ENCODE measurements around the gene BZW2. TPM values are rescaled to one million over a fixed set of nuclear protein-coding genes. Genes with fewer than 3 reads are reported as not detected.

Gene BZW2
- 100 to 1,000 TPM in 1 of 5 donors, 10 to 100 TPM in 4; 25.5 to 110 (median 84.2) TPM for total RNA-seq
- polyA plus RNA-seq, result 10 to 100 TPM; 53.0 to 76.7 (median 57.8) TPM
- long read RNA-seq, donor 1, transcript BZW2-201 (12 exons, 1,860 nt), result major isoform, 9 of 9 reads
- long read RNA-seq, donor 1, partial matches to known transcripts, result 0 of 9 reads
- long read RNA-seq, donor 1, other reads (novel, unspliced or antisense), result 0 of 9 reads
- long read RNA-seq, donor 2, transcript BZW2-201 (12 exons, 1,860 nt), result major isoform, 8 of 12 reads
- long read RNA-seq, donor 2, partial matches to known transcripts, result 0 of 12 reads
- long read RNA-seq, donor 2, other reads (novel, unspliced or antisense), result 0 of 12 reads
- long read RNA-seq, donor 3, transcript BZW2-201 (12 exons, 1,860 nt), result major isoform, 14 of 20 reads
- long read RNA-seq, donor 3, partial matches to known transcripts, result 5 of 20 reads
- long read RNA-seq, donor 3, other reads (novel, unspliced or antisense), result 0 of 20 reads
- long read RNA-seq, donor 4, partial matches to known transcripts, result 0 of 3 reads
- long read RNA-seq, donor 4, other reads (novel, unspliced or antisense), result 0 of 3 reads
- long read RNA-seq, donor 5, transcript BZW2-207 (12 exons, 1,862 nt), result minor isoform, 7 of 26 reads
- long read RNA-seq, donor 5, transcript BZW2-201 (12 exons, 1,860 nt), result major isoform, 19 of 26 reads
- long read RNA-seq, donor 5, partial matches to known transcripts, result 0 of 26 reads
- long read RNA-seq, donor 5, other reads (novel, unspliced or antisense), result 0 of 26 reads
- long read RNA-seq, donor 6, transcript BZW2-207 (12 exons, 1,862 nt), result minor isoform, 8 of 35 reads
- long read RNA-seq, donor 6, transcript BZW2-201 (12 exons, 1,860 nt), result major isoform, 21 of 35 reads
- long read RNA-seq, donor 6, partial matches to known transcripts, result 5 of 35 reads
- long read RNA-seq, donor 6, other reads (novel, unspliced or antisense), result 0 of 35 reads
- long read RNA-seq, donor 7, transcript BZW2-201 (12 exons, 1,860 nt), result major isoform, 23 of 34 reads
- long read RNA-seq, donor 7, transcript BZW2-207 (12 exons, 1,862 nt), result minor isoform, 10 of 34 reads
- long read RNA-seq, donor 7, partial matches to known transcripts, result 0 of 34 reads
- long read RNA-seq, donor 7, other reads (novel, unspliced or antisense), result 0 of 34 reads
- long read RNA-seq, donor 8, transcript BZW2-201 (12 exons, 1,860 nt), result major isoform, 15 of 33 reads
- long read RNA-seq, donor 8, transcript BZW2-207 (12 exons, 1,862 nt), result minor isoform, 7 of 33 reads
- long read RNA-seq, donor 8, partial matches to known transcripts, result 11 of 33 reads
- long read RNA-seq, donor 8, other reads (novel, unspliced or antisense), result 0 of 33 reads
- long read RNA-seq, donor 9, transcript BZW2-201 (12 exons, 1,860 nt), result major isoform, 15 of 20 reads
- long read RNA-seq, donor 9, partial matches to known transcripts, result 0 of 20 reads
- long read RNA-seq, donor 9, other reads (novel, unspliced or antisense), result 0 of 20 reads
- long read RNA-seq, donor 10, partial matches to known transcripts, result 0 of 4 reads
- long read RNA-seq, donor 10, other reads (novel, unspliced or antisense), result 0 of 4 reads

DNA sequence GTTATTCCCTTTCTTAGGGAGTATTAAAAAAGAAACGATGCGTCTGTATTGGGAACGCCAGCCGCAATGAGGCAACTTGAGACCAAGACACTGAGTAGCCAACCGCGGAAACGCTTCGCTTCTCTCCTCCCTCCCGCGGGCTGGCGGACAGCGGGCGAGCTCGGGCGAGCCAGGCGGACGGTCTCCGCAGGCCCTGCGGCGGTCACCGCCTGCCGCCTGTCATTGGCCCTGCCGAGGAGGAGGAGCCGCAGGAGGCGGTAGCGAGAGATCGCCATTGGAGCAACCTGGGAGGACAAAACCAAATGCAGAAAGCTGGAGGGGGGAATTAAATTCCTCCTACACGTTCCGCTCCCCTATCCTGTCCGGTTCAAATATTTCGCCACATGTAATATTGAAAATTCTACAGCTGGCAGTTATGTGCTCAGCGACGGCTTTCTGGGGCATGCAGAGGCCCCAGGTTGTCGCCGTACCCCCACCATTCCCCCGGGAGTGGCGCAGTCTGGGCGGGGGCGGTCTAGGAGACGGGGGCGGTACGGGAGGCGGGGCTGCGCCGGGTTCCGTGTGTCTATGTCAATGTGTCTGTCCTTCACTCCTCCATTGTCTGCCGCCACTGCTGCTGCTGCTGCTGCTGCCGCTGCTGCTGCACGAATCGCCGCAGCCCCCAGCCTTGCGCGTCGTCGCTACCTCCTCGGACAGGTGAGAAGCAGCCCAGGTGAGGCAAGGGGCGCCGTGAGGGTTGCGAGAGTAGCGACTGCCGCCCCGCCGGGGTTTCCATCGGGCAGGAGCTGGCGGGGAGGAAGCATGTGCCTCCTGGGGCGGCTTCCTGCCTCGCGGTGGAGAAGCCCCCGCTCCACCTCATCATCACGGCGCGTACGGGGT is at the start of gene BZW2, which contains the start of gene ANKMY2:
Gene BZW2, plus strand, starts transcription at position 589 of the 879 bp plus-strand sequence. CDS start 19,263 bp downstream, outside the sequence.
Gene ANKMY2, minus strand, starts transcription at position 162 of the 879 bp plus-strand sequence. CDS start 181 bp downstream, outside the sequence.
- 0 to 2% (median 0%) methylated on average over 30 to 73 of the region's 73 CpGs for WGBS, 5 donors
- DNase-seq, result peak; percentile 94 to 99
- Histone ChIP-seq H3K36me3 (no peaks in the 10 kb centered on the region), H3K27ac (peak within 1 kb of the TSS; percentile 90 to 93 (median 92)), H3K9me3 (no peaks in the 10 kb centered on the region), H3K27me3 (no peaks in the 10 kb centered on the region), H3K4me1 (peaks cover 25 to 73% (median 53%) of the 10 kb centered on the region in 4 donors), H3K4me3 (peak within 1 kb of the TSS; percentile 82 to 99 (median 89))
- intact Hi-C loops (cut with DNase I; ENCODE audit: low total_unique reads), result no loop called here
- TF ChIP-seq, protein P1, sequence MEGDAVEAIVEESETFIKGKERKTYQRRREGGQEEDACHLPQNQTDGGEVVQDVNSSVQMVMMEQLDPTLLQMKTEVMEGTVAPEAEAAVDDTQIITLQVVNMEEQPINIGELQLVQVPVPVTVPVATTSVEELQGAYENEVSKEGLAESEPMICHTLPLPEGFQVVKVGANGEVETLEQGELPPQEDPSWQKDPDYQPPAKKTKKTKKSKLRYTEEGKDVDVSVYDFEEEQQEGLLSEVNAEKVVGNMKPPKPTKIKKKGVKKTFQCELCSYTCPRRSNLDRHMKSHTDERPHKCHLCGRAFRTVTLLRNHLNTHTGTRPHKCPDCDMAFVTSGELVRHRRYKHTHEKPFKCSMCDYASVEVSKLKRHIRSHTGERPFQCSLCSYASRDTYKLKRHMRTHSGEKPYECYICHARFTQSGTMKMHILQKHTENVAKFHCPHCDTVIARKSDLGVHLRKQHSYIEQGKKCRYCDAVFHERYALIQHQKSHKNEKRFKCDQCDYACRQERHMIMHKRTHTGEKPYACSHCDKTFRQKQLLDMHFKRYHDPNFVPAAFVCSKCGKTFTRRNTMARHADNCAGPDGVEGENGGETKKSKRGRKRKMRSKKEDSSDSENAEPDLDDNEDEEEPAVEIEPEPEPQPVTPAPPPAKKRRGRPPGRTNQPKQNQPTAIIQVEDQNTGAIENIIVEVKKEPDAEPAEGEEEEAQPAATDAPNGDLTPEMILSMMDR (IDR thresholded peaks at IDR 0.05), result peak in 1 of 7 experiments; percentile 24
- no peak for TF ChIP-seq EP300 (IDR thresholded peaks at IDR 0.05)
- peak in 2 of 4 donors; percentile 78 to 96 for TF ChIP-seq POLR2A (IDR thresholded peaks at IDR 0.05)
- peak; percentile 82 to 99 (median 98) for TF ChIP-seq POLR2AphosphoS5 (IDR thresholded peaks at IDR 0.05)

DNA sequence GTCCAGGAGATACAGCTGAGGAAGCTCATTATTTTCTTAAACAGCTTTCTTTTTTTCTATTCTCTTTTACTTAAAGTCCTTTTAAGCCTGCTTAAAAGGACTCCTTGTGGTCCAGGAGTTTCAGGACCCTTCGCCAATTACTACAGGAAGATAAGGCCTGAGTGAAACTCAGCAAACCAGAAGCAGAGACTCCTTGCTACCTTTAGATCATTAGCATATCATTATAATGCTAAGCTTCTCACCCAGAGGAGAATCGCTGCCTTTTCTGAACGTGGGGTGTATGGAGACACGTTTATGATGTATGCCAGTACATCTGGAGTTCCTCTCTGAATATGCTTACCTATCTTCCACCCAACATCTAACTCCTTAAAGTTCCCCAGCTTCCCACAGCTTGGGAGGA is 48.0 kb upstream of the BZW2 start:
- Histone ChIP-seq H3K4me3 (no peak overlapping the region), H3K27ac (peak overlapping the region in 3 of 5 donors; percentile 69 to 85 (median 79)), H3K27me3 (no peaks in the 10 kb centered on the region), H3K36me3 (peaks cover 9 to 50% (median 46%) of the 10 kb centered on the region in 4 donors), H3K4me1 (peaks cover 0 to 12% (median 5%) of the 10 kb centered on the region in 4 donors), H3K9me3 (no peaks in the 10 kb centered on the region)
- intact Hi-C loops (cut with DNase I; ENCODE audit: low total_unique reads), result no loop called here
- DNase-seq, result no peak
- WGBS, 5 donors, result 49 to 68% (median 61%) methylated on average over 4 of the region's 4 CpGs
- no peak for TF ChIP-seq EP300 (IDR thresholded peaks at IDR 0.05)
- TF ChIP-seq, protein P1 (IDR thresholded peaks at IDR 0.05), result no peak
- no peak for TF ChIP-seq POLR2A (IDR thresholded peaks at IDR 0.05)
- TF ChIP-seq POLR2AphosphoS5 (IDR thresholded peaks at IDR 0.05), result no peak

DNA sequence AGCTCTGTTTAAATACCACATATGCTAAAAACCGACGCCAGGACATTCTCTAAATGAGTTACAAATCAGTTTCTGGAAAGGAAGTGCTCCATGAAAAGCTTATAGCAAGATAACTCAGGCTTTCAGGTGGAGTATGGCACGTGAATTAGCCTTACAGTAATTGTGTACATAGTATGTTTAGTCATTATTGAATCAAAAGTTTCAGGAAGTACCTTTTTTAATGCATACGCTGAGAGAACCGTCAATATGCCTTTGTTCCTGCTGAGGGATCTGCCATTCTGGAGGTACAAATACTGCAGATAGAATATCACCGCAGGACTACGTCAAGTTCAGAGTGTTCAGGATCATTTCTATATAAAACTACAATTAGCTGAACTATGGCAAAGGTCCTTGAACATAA is 46.1 kb upstream of the BZW2 start:
- WGBS, 5 donors, result 30 to 63% (median 46%) methylated on average over 7 of the region's 7 CpGs
- peaks cover 9 to 69% (median 63%) of the 10 kb centered on the region in 4 donors for H3K36me3 ChIP-seq
- intact Hi-C loops (cut with DNase I; ENCODE audit: low total_unique reads), result no loop called here
- H3K27ac ChIP-seq, result peak overlapping the region in 4 of 5 donors; percentile 69 to 85 (median 74)
- DNase-seq, result peak in 1 of 2 donors; percentile 81
- peak in 2 of 3 donors; percentile 67 to 86 for TF ChIP-seq POLR2AphosphoS5 (IDR thresholded peaks at IDR 0.05)
- no peak for TF ChIP-seq POLR2A (IDR thresholded peaks at IDR 0.05)
- H3K9me3 ChIP-seq, result no peaks in the 10 kb centered on the region
- peaks cover 0 to 12% (median 5%) of the 10 kb centered on the region in 4 donors for H3K4me1 ChIP-seq
- no peaks in the 10 kb centered on the region for H3K27me3 ChIP-seq
- H3K4me3 ChIP-seq, result no peak overlapping the region

Measured in stomach (tissue), 19 donors.